Trophoblast cell (in vitro differentiated cells and primary cell): ENCODE data around the gene C4orf33.

Experiments used
- DNase-seq, 2 donors: peaks; one replicate each; pipeline ENCODE4 v3.0.0-alpha.2; 2016
- H2AFZ ChIP-seq: 2 replicates; pipeline ENCODE4 v1.6.1; 2013; ENCODE audit warnings: low read length, moderate library complexity, mild to moderate bottlenecking; ENCODE audit not compliant: insufficient read depth, poor library complexity
- H2AK5ac ChIP-seq: 2 replicates; pipeline ENCODE4 v1.6.1; 2013; ENCODE audit warnings: mild to moderate bottlenecking, low read length
- H2BK120ac ChIP-seq: 2 replicates; pipeline ENCODE4 v1.6.1; 2013; ENCODE audit warnings: low read length, mild to moderate bottlenecking, moderate library complexity; ENCODE audit not compliant: insufficient read depth, poor library complexity
- H2BK12ac ChIP-seq: 2 replicates; pipeline ENCODE4 v1.6.1; 2013; ENCODE audit warnings: mild to moderate bottlenecking, low read length, moderate library complexity
- H2BK5ac ChIP-seq: 2 replicates; pipeline ENCODE4 v1.6.1; 2013; ENCODE audit warnings: low read length, low read depth, moderate library complexity, mild to moderate bottlenecking; ENCODE audit not compliant: poor library complexity
- H3K14ac ChIP-seq: 2 replicates; pipeline ENCODE4 v1.6.1; 2013; ENCODE audit warnings: mild to moderate bottlenecking, low read length
- H3K18ac ChIP-seq: 2 replicates; pipeline ENCODE4 v1.6.1; 2013; ENCODE audit warnings: mild to moderate bottlenecking, low read length
- H3K23ac ChIP-seq: 2 replicates; pipeline ENCODE4 v1.6.1; 2013; ENCODE audit warnings: low read length
- H3K27ac ChIP-seq: 2 replicates; pipeline ENCODE4 v1.5.1; 2013; ENCODE audit warnings: low read depth, mild to moderate bottlenecking, inconsistent platforms, low read length, moderate library complexity
- H3K27me3 ChIP-seq: 2 replicates; pipeline ENCODE4 v1.6.1; 2013; ENCODE audit warnings: inconsistent platforms, mild to moderate bottlenecking, low read length, moderate library complexity; ENCODE audit not compliant: insufficient read depth
- H3K36me3 ChIP-seq, 2 experiments: 1 replicate in 1 of 2; 2 replicates in 1 of 2; pipeline ENCODE4 v1.6.1; 2013; ENCODE audit warnings: low read length in 2 of 2, mild to moderate bottlenecking in 2 of 2, moderate library complexity in 1 of 2; ENCODE audit not compliant: insufficient read depth in 2 of 2, control insufficient read depth in 1 of 2
- H3K4ac ChIP-seq: 2 replicates; pipeline ENCODE4 v1.6.1; 2013; ENCODE audit warnings: low read depth, mild to moderate bottlenecking, low read length, moderate library complexity
- H3K4me1 ChIP-seq, 2 experiments: 1 replicate in 1 of 2; 2 replicates in 1 of 2; pipeline ENCODE4 v1.6.1; 2013; ENCODE audit warnings: low read length in 2 of 2, mild to moderate bottlenecking in 2 of 2, moderate library complexity in 1 of 2; ENCODE audit not compliant: insufficient read depth in 2 of 2, control insufficient read depth in 1 of 2
- H3K4me2 ChIP-seq: 2 replicates; pipeline ENCODE4 v1.6.1; 2013; ENCODE audit warnings: inconsistent platforms, mild to moderate bottlenecking, low read length, moderate library complexity
- H3K4me3 ChIP-seq: 2 replicates; pipeline ENCODE4 v1.5.1; 2013; ENCODE audit warnings: mild to moderate bottlenecking, low read depth, low read length, inconsistent platforms
- H3K79me1 ChIP-seq: one replicate; pipeline ENCODE4 v1.6.1; 2013; ENCODE audit warnings: low read length
- H3K79me2 ChIP-seq: 2 replicates; pipeline ENCODE4 v1.6.1; 2013; ENCODE audit warnings: low read length, mild to moderate bottlenecking; ENCODE audit not compliant: control insufficient read depth, insufficient read depth, poor library complexity
- H3K9ac ChIP-seq: 2 replicates; pipeline ENCODE4 v1.6.1; 2013; ENCODE audit warnings: mild to moderate bottlenecking, low read length
- H3K9me3 ChIP-seq: 2 replicates; pipeline ENCODE4 v1.6.1; 2013; ENCODE audit warnings: low read depth, mild to moderate bottlenecking, control low read depth, inconsistent platforms, low read length; ENCODE audit not compliant: insufficient read depth
- H4K12ac ChIP-seq: 2 replicates; pipeline ENCODE4 v1.6.1; 2013; ENCODE audit warnings: low read depth, mild to moderate bottlenecking, low read length, moderate library complexity
- H4K8ac ChIP-seq: 2 replicates; pipeline ENCODE4 v1.6.1; 2013; ENCODE audit warnings: low read depth, mild to moderate bottlenecking, low read length, moderate library complexity
- H4K91ac ChIP-seq: one replicate; pipeline ENCODE4 v1.6.1; 2013; ENCODE audit warnings: low read depth, mild to moderate bottlenecking, low read length, moderate library complexity
- WGBS: extraction: QIAGEN DNeasy Blood & Tissue Kit; methylation state at CpG from one replicate; pipeline ENCODE4 v1.1.7; 2013; ENCODE audit warnings: missing lambda C conversion rate; ENCODE audit not compliant: insufficient read length, insufficient coverage; ENCODE audit errors: extremely low coverage; 5-methylcytosine and 5-hydroxymethylcytosine counted together

Gene C4orf33

GRCh38 chr4:129111919-129112318 lies 16.0 kb downstream of the C4orf33 start:
- no peak overlapping the region for H2BK5ac ChIP-seq
- H3K9me3 ChIP-seq: no peaks in the 10 kb centered on the region
- no peak overlapping the region for H3K4ac ChIP-seq
- H2AK5ac ChIP-seq: no peak overlapping the region
- no peak overlapping the region for H4K8ac ChIP-seq
- no peak overlapping the region for H3K4me2 ChIP-seq
- no peak overlapping the region for H3K14ac ChIP-seq
- H3K4me3 ChIP-seq: no peak overlapping the region
- no peak overlapping the region for H4K91ac ChIP-seq
- H3K23ac ChIP-seq: no peak overlapping the region
- H3K27me3 ChIP-seq: no peaks in the 10 kb centered on the region
- no peak overlapping the region for H2AFZ ChIP-seq
- no peak overlapping the region for H2BK120ac ChIP-seq
- DNase-seq: no peak
- no peaks in the 10 kb centered on the region for H3K4me1 ChIP-seq
- no peak overlapping the region for H4K12ac ChIP-seq
- H2BK12ac ChIP-seq: no peak overlapping the region
- H3K18ac ChIP-seq: no peak overlapping the region
- no peak overlapping the region for H3K9ac ChIP-seq
- no peak overlapping the region for H3K27ac ChIP-seq
- no peaks in the 10 kb centered on the region for H3K79me1 ChIP-seq
- H3K79me2 ChIP-seq: no peaks in the 10 kb centered on the region
- H3K36me3 ChIP-seq: no peaks in the 10 kb centered on the region

GRCh38 chr4:129113434-129113833 lies 17.5 kb downstream of the C4orf33 start:
- no peaks in the 10 kb centered on the region for H3K27me3 ChIP-seq
- H2BK120ac ChIP-seq: no peak overlapping the region
- H4K91ac ChIP-seq: no peak overlapping the region
- H3K79me1 ChIP-seq: no peaks in the 10 kb centered on the region
- WGBS: no CpG with 5 or more reads among the region's 1 CpG
- no peaks in the 10 kb centered on the region for H3K36me3 ChIP-seq
- H2BK5ac ChIP-seq: no peak overlapping the region
- no peak overlapping the region for H2BK12ac ChIP-seq
- no peak overlapping the region for H3K4ac ChIP-seq
- no peak overlapping the region for H3K14ac ChIP-seq
- H3K4me1 ChIP-seq: no peaks in the 10 kb centered on the region
- H3K23ac ChIP-seq: no peak overlapping the region
- no peak overlapping the region for H3K18ac ChIP-seq
- no peaks in the 10 kb centered on the region for H3K79me2 ChIP-seq
- no peak overlapping the region for H2AK5ac ChIP-seq
- H2AFZ ChIP-seq: no peak overlapping the region
- no peak overlapping the region for H3K9ac ChIP-seq
- no peak overlapping the region for H3K4me2 ChIP-seq
- no peak overlapping the region for H3K27ac ChIP-seq
- peaks cover 6% of the 10 kb centered on the region for H3K9me3 ChIP-seq
- H4K12ac ChIP-seq: no peak overlapping the region
- H4K8ac ChIP-seq: no peak overlapping the region
- DNase-seq: no peak
- H3K4me3 ChIP-seq: no peak overlapping the region

- H4K8ac ChIP-seq: no peak overlapping the region
- no peak overlapping the region for H4K12ac ChIP-seq
- no peak for DNase-seq
- H3K4me3 ChIP-seq: no peak overlapping the region
- no peak overlapping the region for H2AFZ ChIP-seq
- H3K27ac ChIP-seq: no peak overlapping the region
- peaks cover 6% of the 10 kb centered on the region for H3K9me3 ChIP-seq
- H3K27me3 ChIP-seq: no peaks in the 10 kb centered on the region
- H3K23ac ChIP-seq: no peak overlapping the region
- H2AK5ac ChIP-seq: no peak overlapping the region
- H2BK120ac ChIP-seq: no peak overlapping the region
- H3K79me1 ChIP-seq: no peaks in the 10 kb centered on the region
- no peaks in the 10 kb centered on the region for H3K4me1 ChIP-seq
- H3K4me2 ChIP-seq: no peak overlapping the region
- WGBS: no CpG with 5 or more reads among the region's 1 CpG
- no peak overlapping the region for H3K18ac ChIP-seq
- H2BK12ac ChIP-seq: no peak overlapping the region
- no peak overlapping the region for H4K91ac ChIP-seq
- no peak overlapping the region for H2BK5ac ChIP-seq
- H3K4ac ChIP-seq: no peak overlapping the region
- H3K14ac ChIP-seq: no peak overlapping the region
- H3K79me2 ChIP-seq: no peaks in the 10 kb centered on the region
- H3K36me3 ChIP-seq: no peaks in the 10 kb centered on the region
- H3K9ac ChIP-seq: no peak overlapping the region
Observed at GRCh38 chr4:129113919-129114318, 18.0 kb downstream of the C4orf33 start.

- no peaks in the 10 kb centered on the region for H3K79me2 ChIP-seq
- H2BK12ac ChIP-seq: no peak overlapping the region
- H2BK120ac ChIP-seq: no peak overlapping the region
- H2AK5ac ChIP-seq: no peak overlapping the region
- no CpG with 5 or more reads among the region's 5 CpGs for WGBS
- no peak overlapping the region for H2AFZ ChIP-seq
- no peak overlapping the region for H3K9ac ChIP-seq
- H3K36me3 ChIP-seq: no peaks in the 10 kb centered on the region
- H4K12ac ChIP-seq: no peak overlapping the region
- no peak overlapping the region for H3K4me3 ChIP-seq
- H3K27me3 ChIP-seq: no peaks in the 10 kb centered on the region
- no peaks in the 10 kb centered on the region for H3K79me1 ChIP-seq
- H3K23ac ChIP-seq: no peak overlapping the region
- H4K8ac ChIP-seq: no peak overlapping the region
- peaks cover 6% of the 10 kb centered on the region for H3K9me3 ChIP-seq
- DNase-seq: no peak
- no peak overlapping the region for H3K18ac ChIP-seq
- H4K91ac ChIP-seq: no peak overlapping the region
- H3K4me1 ChIP-seq: no peaks in the 10 kb centered on the region
- H3K4ac ChIP-seq: no peak overlapping the region
- H3K14ac ChIP-seq: no peak overlapping the region
- no peak overlapping the region for H2BK5ac ChIP-seq
- no peak overlapping the region for H3K4me2 ChIP-seq
- H3K27ac ChIP-seq: no peak overlapping the region
Observed at GRCh38 chr4:129117705-129118104, 21.8 kb downstream of the C4orf33 start.
